ENCODE data around the gene CHRM2. TPM values are rescaled to one million over a fixed set of nuclear protein-coding genes. Genes with fewer than 3 reads are reported as not detected.

Gene CHRM2
- total and polyA plus RNA-seq, 9 of the 15 experiments (the other 6 are each of a cell fraction or from before 2014, with no cell fraction given): not detected

DNA sequence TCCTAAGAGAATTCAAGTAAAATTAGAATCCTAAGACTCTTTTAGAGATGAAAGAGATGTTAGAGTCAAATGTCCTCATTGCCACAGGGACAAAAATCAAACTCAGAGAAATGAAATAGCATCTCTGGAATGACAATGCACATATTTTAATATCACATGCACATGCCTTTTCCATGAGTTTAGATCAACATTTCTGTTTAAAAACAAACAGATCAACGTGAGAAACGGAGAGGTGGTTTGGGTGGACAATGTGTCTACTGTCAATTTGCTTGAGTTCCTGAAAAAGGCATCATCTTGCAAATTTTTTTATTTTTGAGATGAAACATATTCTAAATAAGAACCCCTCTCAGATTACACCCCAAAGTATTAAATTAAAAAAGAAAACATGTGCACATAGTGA is 130.0 kb downstream of the CHRM2 start (continued):
- TF ChIP-seq ZNF280A (IDR thresholded peaks at IDR 0.05; ENCODE audit: low read depth, partially characterized antibody): no peak

- Histone ChIP-seq H3K9ac (ENCODE audit: insufficient read depth in 1 of 2, low read depth in 2 of 2, low read length in 2 of 2) (no peak overlapping the region), H3K27ac (ENCODE audit: extremely low read depth, low read depth, low read length) (no peak overlapping the region), H3K4me3 (no peak overlapping the region), H3K9me1 (ENCODE audit: control insufficient read depth, insufficient read depth, low read length) (no peaks in the 10 kb centered on the region), H3K79me2 (ENCODE audit: control insufficient read depth, insufficient read depth, low read length) (no peaks in the 10 kb centered on the region), H2AFZ (ENCODE audit: low read depth, low read length) (no peak overlapping the region), H3K36me3 (ENCODE audit: control insufficient read depth, insufficient read depth, low read length) (no peaks in the 10 kb centered on the region), H3K9me3 (replicated peaks; ENCODE audit: control insufficient read depth, insufficient read depth, low read depth, low read length) (no peaks in the 10 kb centered on the region), H3K4me2 (ENCODE audit: insufficient read depth, low read length) (no peak overlapping the region), H4K20me1 (replicated peaks; ENCODE audit: control insufficient read depth, insufficient read depth, low read length) (no peaks in the 10 kb centered on the region), H3K27me3 (ENCODE audit: control insufficient read depth in 2 of 2, insufficient read depth in 2 of 2, low read length in 2 of 2) (no peaks in the 10 kb centered on the region), H3K4me1 (replicated peaks in 1 of 2; ENCODE audit: control insufficient read depth in 2 of 2, insufficient read depth in 2 of 2, low read length in 2 of 2) (no peaks in the 10 kb centered on the region)
- no TSS peak for BruUV-seq (replicated peaks)
- in situ Hi-C loops (cut with MboI) (no loop called here), intact Hi-C loops (cut with micrococcal nuclease) (no loop called here)
- ATAC-seq (no peak), DNase-seq (ENCODE audit: extremely low read depth in 1 of 4, low spot score in 3 of 4) (no peak), FAIRE-seq (no peak)
- WGBS (ENCODE audit: insufficient coverage, low coverage, missing lambda C conversion rate): 0% methylated on average over 2 of the region's 2 CpGs
- ChIA-PET POLR2A (no interaction called here), CTCF (ENCODE audit: low intra/inter-chr PET ratio) (no interaction called here)
- TF ChIP-seq, protein P1, sequence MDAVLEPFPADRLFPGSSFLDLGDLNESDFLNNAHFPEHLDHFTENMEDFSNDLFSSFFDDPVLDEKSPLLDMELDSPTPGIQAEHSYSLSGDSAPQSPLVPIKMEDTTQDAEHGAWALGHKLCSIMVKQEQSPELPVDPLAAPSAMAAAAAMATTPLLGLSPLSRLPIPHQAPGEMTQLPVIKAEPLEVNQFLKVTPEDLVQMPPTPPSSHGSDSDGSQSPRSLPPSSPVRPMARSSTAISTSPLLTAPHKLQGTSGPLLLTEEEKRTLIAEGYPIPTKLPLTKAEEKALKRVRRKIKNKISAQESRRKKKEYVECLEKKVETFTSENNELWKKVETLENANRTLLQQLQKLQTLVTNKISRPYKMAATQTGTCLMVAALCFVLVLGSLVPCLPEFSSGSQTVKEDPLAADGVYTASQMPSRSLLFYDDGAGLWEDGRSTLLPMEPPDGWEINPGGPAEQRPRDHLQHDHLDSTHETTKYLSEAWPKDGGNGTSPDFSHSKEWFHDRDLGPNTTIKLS (IDR thresholded peaks at IDR 0.05; ENCODE audit: borderline replicate concordance, low read depth): no peak
- TF ChIP-seq SAFB (IDR thresholded peaks at IDR 0.05; ENCODE audit: borderline replicate concordance, low read depth, low read length) (no peak), SNRNP70 (optimal IDR thresholded peaks at IDR 0.05; ENCODE audit: low read depth, low read length) (no peak), CHAMP1 (IDR thresholded peaks at IDR 0.05) (no peak), RBM15 (IDR thresholded peaks at IDR 0.05; ENCODE audit: insufficient read depth, low read length) (no peak), ZNF311 (CRISPR knock-in tag; IDR thresholded peaks at IDR 0.05) (no peak), ZNF253 (CRISPR knock-in tag; conservative IDR thresholded peaks at IDR 0.05) (no peak), ZNF785 (CRISPR knock-in tag; IDR thresholded peaks at IDR 0.05) (no peak), MLLT1 (IDR thresholded peaks at IDR 0.05) (no peak), IRF2 (CRISPR knock-in tag; IDR thresholded peaks at IDR 0.05) (no peak)
- TF ChIP-seq, protein P2, sequence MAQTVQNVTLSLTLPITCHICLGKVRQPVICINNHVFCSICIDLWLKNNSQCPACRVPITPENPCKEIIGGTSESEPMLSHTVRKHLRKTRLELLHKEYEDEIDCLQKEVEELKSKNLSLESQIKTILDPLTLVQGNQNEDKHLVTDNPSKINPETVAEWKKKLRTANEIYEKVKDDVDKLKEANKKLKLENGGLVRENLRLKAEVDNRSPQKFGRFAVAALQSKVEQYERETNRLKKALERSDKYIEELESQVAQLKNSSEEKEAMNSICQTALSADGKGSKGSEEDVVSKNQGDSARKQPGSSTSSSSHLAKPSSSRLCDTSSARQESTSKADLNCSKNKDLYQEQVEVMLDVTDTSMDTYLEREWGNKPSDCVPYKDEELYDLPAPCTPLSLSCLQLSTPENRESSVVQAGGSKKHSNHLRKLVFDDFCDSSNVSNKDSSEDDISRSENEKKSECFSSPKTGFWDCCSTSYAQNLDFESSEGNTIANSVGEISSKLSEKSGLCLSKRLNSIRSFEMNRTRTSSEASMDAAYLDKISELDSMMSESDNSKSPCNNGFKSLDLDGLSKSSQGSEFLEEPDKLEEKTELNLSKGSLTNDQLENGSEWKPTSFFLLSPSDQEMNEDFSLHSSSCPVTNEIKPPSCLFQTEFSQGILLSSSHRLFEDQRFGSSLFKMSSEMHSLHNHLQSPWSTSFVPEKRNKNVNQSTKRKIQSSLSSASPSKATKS (CRISPR knock-in tag; IDR thresholded peaks at IDR 0.05): no peak
These were observed 132.2 kb downstream of the CHRM2 start for GRCh38 chr7:137000621-137001020.

All from K562 (cell line).